Panc1 (cell line): Measurements from ENCODE around the gene LITAFD. TPM values are rescaled to one million over a fixed set of nuclear protein-coding genes. Genes with fewer than 3 reads are reported as not detected.

ENCODE experiments used
- ATAC-seq: fragments of 200-7000 bp; cut with Tn5 transposase; 2 replicates; pipeline ENCODE4 v1.9.1; 2020; ENCODE audit warnings: mild to moderate bottlenecking, moderate library complexity
- BruUV-seq: library from RNA; stranded (reverse); fragments of 400-500 nt; replicated peaks from 2 replicates; lab custom pipeline; 2021; lab: Mats Ljungman, UMichigan
- CTCF ChIA-PET: fragments of 300-600 bp; sonication (Branson Sonifier 250); formaldehyde crosslinking; loops from one replicate; lab custom pipeline; 2022; ENCODE audit warnings: antibody characterized with exemption; lab: Charles Lee
- POLR2A ChIA-PET: fragments of 300-600 bp; sonication (Branson Sonifier 250); formaldehyde crosslinking; loops from one replicate; lab custom pipeline; 2022; ENCODE audit warnings: antibody characterized with exemption; lab: Charles Lee
- DNase-seq: peaks from one replicate; pipeline ENCODE4 v3.0.0-alpha.2; 2010; ENCODE audit warnings: low read depth, low spot score
- H3K27ac ChIP-seq: 2 replicates; pipeline ENCODE4 v1.5.1; 2011; ENCODE audit warnings: mild to moderate bottlenecking, low read length, inconsistent platforms
- H3K27me3 ChIP-seq: fragments of 200-500 bp; sonication (Bioruptor generic); 2 replicates; pipeline ENCODE4 v1.6.0; 2014; ENCODE audit warnings: low read length, inconsistent platforms; ENCODE audit not compliant: control insufficient read depth, insufficient read depth
- H3K36me3 ChIP-seq: fragments of 200-500 bp; sonication (Bioruptor generic); 2 replicates; pipeline ENCODE4 v1.5.1; 2014; ENCODE audit warnings: inconsistent platforms, mild to moderate bottlenecking, low read length, moderate library complexity; ENCODE audit not compliant: control insufficient read depth, insufficient read depth
- H3K4me1 ChIP-seq: 2 replicates; pipeline ENCODE4 v1.5.1; 2011; ENCODE audit warnings: inconsistent platforms, mild to moderate bottlenecking, low read length, moderate library complexity; ENCODE audit not compliant: control insufficient read depth, insufficient read depth
- H3K4me3 ChIP-seq, 2 experiments: 2 replicates each; pipeline ENCODE4 v1.5.1; 2011 to 2012; ENCODE audit warnings: low read depth in 2 of 2, low read length in 2 of 2, mild to moderate bottlenecking in 2 of 2, inconsistent platforms in 1 of 2, moderate library complexity in 1 of 2
- H3K9me3 ChIP-seq: fragments of 200-500 bp; sonication (Bioruptor generic); 2 replicates; pipeline ENCODE4 v1.5.1; 2014; ENCODE audit warnings: low read depth, mild to moderate bottlenecking, inconsistent platforms, low read length, moderate library complexity; ENCODE audit not compliant: control insufficient read depth, insufficient read depth
- POLR2AphosphoS5 ChIP-seq: IDR thresholded peaks from 2 replicates; pipeline ENCODE4 v1.6.1; 2012; ENCODE audit warnings: mild to moderate bottlenecking, low read depth, low read length, moderate library complexity
- REST ChIP-seq, 2 experiments: IDR thresholded peaks; 2 replicates each; pipeline ENCODE4 v1.6.1; 2011 to 2012; ENCODE audit warnings: low read depth in 2 of 2, control low read depth in 1 of 2, low read length in 1 of 2, mild to moderate bottlenecking in 1 of 2, moderate library complexity in 1 of 2; ENCODE audit not compliant: insufficient read depth in 1 of 2
- SIN3A ChIP-seq: IDR thresholded peaks from 2 replicates; pipeline ENCODE4 v1.6.1; 2012; ENCODE audit warnings: low read depth, mild to moderate bottlenecking, low read length, moderate library complexity, borderline replicate concordance; ENCODE audit not compliant: insufficient read depth
- TCF7L2 ChIP-seq: IDR thresholded peaks from 2 replicates; pipeline ENCODE4 v1.6.1; 2011; ENCODE audit warnings: mild to moderate bottlenecking, low read depth, low read length, inconsistent platforms
- in situ Hi-C: cut with HindIII; loops from 2 replicates; pipeline ENCODE4 v1.10.0; 2016; ENCODE audit warnings: low sequenced_read_pairs, low pct_unique_long_range_greater_than_20kb
- intact Hi-C: fragments of 100-400 bp; cut with micrococcal nuclease; formaldehyde crosslinking; loops from one replicate; pipeline ENCODE4 v1.10.0; 2022; ENCODE audit not compliant: unreplicated experiment
- total RNA-seq: library from RNA; stranded (reverse); gene quantifications from one replicate; pipeline ENCODE4 v1.2.1, GENCODE V29; 2021; ENCODE audit not compliant: unreplicated experiment
- TF ChIP-seq, protein P1 (sequence below): fragments of 450-650 bp; IDR thresholded peaks from 2 replicates; pipeline ENCODE4 v1.5.1; 2017; ENCODE audit warnings: mild to moderate bottlenecking

LITAFD gene
- total RNA-seq, 1 experiment from 2014 or later: not detected

- CTCF ChIA-PET: interaction anchor here (0.6 kb wide), 1 partner anchor 149 kb away, joined by 4 read pairs; no protein-coding TSS in a partner anchor
- in situ Hi-C loops: no loop called here
Measured at GRCh38 chr16:8859913-8860881, 22.0 kb upstream of the LITAFD start.

DNA sequence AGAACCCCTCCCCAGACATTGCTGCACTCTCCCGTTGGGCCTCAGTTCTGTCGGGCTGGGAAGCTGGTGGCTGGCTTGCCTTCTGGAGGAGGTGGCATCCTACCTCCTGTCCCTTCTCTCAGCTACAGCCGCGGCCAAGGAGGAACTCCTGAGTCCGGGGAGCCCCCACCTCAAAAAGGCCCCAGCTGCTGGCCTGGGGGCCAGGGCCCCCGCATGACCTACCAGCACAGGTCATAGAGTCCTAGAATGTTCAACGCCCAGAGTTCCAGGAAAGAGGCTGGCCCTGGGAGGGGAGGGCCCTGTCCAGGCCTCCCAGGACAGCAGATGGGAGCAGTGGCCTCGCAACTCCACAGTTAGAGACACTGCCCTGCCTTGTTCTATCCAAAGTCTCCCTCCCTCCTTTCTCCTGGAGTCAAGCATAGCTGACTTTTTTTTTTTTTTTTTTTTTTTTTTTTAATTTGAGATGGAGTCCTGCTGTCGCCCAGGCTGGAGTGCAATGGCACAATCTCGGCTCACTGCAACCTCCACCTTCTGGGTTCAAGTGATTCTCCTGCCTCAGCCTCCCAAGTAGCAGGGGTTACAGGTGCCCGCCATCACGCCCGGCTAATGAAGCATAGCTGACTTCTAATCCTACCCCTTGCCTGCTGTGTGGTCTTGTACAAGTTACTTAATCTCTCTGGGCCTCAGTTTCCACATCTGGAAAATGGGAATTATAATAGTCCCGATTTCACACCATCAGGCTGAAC is 20.4 kb upstream of the LITAFD start:
- POLR2A ChIA-PET: interaction anchor here (0.6 to 1.0 kb wide), 3 partner anchors 9 to 158 kb away, joined by 4 to 6 read pairs (median 4); no protein-coding TSS in a partner anchor
- no peaks in the 10 kb centered on the region for H3K36me3 ChIP-seq
- CTCF ChIA-PET: no interaction called here
- no peaks in the 10 kb centered on the region for H3K27me3 ChIP-seq
- H3K4me3 ChIP-seq: no peak overlapping the region
- in situ Hi-C loops (no loop called here), intact Hi-C loops (loop anchor here (10.0 kb wide), 2 partner anchors 273 to 287 kb away; no protein-coding TSS in a partner anchor)
- TF ChIP-seq SIN3A: no peak
- TF ChIP-seq, protein P1, sequence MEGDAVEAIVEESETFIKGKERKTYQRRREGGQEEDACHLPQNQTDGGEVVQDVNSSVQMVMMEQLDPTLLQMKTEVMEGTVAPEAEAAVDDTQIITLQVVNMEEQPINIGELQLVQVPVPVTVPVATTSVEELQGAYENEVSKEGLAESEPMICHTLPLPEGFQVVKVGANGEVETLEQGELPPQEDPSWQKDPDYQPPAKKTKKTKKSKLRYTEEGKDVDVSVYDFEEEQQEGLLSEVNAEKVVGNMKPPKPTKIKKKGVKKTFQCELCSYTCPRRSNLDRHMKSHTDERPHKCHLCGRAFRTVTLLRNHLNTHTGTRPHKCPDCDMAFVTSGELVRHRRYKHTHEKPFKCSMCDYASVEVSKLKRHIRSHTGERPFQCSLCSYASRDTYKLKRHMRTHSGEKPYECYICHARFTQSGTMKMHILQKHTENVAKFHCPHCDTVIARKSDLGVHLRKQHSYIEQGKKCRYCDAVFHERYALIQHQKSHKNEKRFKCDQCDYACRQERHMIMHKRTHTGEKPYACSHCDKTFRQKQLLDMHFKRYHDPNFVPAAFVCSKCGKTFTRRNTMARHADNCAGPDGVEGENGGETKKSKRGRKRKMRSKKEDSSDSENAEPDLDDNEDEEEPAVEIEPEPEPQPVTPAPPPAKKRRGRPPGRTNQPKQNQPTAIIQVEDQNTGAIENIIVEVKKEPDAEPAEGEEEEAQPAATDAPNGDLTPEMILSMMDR: no peak
- no peak; the same call in 1 of the 2 replicates for TF ChIP-seq POLR2AphosphoS5
- no peak for TF ChIP-seq REST (IDR thresholded peaks at IDR 0.05; ENCODE audit: insufficient read depth in 1 of 2, low read depth in 2 of 2, low read length in 1 of 2)
- TF ChIP-seq TCF7L2: no peak
- no peaks in the 10 kb centered on the region for H3K9me3 ChIP-seq
- DNase-seq (no peak), ATAC-seq (0 out of 2 replicates have a peak, but pooled peaks have one; percentile 11)
- BruUV-seq: no TSS peak
- peak overlapping the region; percentile 96 for H3K27ac ChIP-seq
- peaks cover 67% of the 10 kb centered on the region for H3K4me1 ChIP-seq

More at GRCh38 chr16:8859913-8860881, 22.0 kb upstream of the LITAFD start:
- no peak for DNase-seq
- intact Hi-C loops: loop anchor here (10.0 kb wide), 2 partner anchors 275 to 285 kb away; no protein-coding TSS in a partner anchor
- H3K27me3 ChIP-seq: no peaks in the 10 kb centered on the region
- no peak for TF ChIP-seq REST (IDR thresholded peaks at IDR 0.05; ENCODE audit: insufficient read depth in 1 of 2, low read depth in 2 of 2, low read length in 1 of 2)
- TF ChIP-seq SIN3A: no peak
- no peaks in the 10 kb centered on the region for H3K36me3 ChIP-seq
- ATAC-seq: 0 out of 2 replicates have a peak, but pooled peaks have one; percentile 0
- POLR2A ChIA-PET: interaction anchor here (0.6 to 1.0 kb wide), 2 partner anchors 11 to 1218 kb away, joined by 3 to 4 read pairs; no protein-coding TSS in a partner anchor
- no peak overlapping the region for H3K4me3 ChIP-seq
- H3K4me1 ChIP-seq: peaks cover 66% of the 10 kb centered on the region
- peak overlapping the region; percentile 86 for H3K27ac ChIP-seq
- no peaks in the 10 kb centered on the region for H3K9me3 ChIP-seq
- BruUV-seq: no TSS peak
